NCI-H1436 treated with DMSO at 0.1 percent for 48 hours (cell line): Measurements from ENCODE around the gene HAUS8.
"Not testable (repeated sequence)": the region's sequence is repeated elsewhere in the genome, so short reads cannot be mapped to it uniquely, and the experiment has no call there.

ENCODE experiments used
- DNase-seq: peaks from one replicate; lab custom pipeline; 2025; lab: John Stamatoyannopoulos, UW

The HAUS8 gene

DNA sequence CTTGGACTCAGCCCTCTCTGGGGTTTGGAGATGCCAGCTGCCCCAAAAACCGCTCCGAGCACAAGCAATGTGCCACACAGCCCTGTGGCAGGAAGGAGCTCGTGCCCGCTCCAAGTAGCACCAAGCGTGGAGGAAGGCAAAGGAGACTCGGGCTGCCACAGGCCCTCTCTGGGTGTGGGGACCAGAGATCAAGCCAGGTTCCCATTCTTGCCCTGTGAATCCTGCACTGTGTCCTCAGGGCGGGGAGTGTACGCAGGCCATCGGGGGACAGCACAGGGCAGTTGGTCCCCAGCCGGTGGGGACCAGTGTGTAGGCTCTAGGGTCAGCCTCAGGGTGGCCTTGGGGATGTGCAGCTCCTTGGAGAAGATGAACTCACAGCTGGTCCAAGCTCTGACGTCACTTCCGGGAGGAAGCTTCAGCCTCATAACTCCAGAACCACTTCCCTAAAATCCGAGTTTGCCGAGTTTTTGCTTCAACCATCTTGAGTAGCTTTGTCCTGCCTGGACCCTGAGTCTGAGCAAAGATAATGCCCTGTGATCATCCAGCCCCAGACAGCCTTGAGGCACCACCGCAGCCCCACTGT is 39.3 kb downstream of the HAUS8 start:
- DNase-seq, result no peak

DNA sequence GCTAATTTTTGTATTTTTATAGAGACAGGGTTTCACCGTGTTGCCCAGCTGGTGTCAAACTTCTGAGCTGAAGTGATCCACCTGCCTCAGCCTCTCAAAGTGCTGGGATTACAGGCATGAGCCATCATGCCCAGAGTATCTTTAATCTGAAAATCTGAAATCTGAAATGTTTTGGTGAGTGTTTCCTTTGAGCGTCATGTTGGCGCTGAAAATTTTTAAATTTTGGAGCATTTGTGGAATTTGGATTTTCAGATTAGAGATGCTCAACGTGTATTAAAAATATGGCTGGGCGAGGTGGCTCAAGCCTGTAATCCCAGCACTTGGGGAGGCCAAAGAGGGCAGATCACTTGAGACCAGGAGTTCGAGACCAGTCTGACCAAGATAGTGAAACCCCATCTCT is 43.5 kb downstream of the HAUS8 start:
- no peak for DNase-seq

DNA sequence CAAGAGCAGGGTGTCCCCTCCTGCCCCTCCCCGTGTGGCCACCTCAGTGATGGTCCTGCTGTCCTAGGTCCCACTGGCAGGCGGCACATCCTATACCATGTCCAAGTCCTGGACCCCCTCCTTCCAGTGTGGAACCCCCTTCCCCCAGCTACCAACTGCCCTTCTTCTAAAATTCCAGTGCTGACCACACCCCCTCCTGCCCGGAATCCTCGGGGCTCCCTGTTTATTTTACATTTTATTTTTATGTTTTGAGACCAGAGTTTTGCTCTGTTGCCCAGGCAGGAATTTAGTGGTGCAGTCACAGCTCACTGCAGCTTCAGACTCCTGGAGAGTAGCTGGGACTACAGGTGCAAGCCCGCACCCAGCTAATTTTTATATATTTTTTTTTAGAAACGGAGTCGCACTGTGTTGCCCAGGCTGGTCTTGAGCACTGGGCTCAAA is 47.7 kb downstream of the HAUS8 start:
- no peak for DNase-seq

DNA sequence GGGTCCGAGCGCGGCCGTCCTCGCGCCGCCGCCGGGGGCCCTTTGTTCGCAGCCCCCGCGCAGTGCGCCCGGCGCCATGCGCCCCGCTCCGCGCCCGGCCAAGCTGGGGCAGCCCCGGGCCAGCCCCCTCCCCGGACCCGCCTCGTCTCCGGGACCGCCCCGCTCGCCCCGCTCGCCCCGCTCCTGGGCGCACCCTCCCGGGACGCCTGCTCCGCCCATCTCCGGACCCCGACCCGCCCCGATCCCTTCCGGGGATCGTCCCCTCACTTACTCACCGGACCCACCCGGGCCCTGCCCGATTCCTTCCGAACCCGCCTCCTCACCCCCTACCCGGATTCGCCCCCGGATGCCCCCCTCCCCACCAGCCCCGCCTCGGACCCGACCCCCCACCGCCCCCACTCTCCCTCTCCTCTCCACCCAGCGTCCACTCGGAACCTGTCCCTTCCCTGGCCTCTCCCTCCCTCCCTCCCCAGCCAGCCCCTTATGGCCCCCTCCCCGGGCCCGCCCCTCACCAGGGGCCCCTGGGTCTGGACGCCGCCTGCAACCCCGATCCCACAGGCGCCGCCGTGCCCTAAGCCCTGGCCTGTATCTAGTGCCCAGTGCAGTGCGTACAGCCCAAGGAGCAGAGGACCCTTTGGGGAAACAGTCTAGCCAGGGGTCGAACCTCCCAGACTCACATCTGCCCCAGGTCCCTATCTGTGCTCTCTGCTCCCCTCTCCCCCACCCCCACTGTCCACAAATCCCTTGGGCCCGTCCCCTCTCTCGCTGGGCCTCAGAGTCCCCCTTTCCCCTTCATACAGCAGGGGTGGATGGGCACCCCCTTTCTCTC is 48.3 kb downstream of the HAUS8 start, which contains the start of gene CPAMD8:
CPAMD8 (minus strand) TSS at position 105 of the 829 bp plus-strand sequence. CDS start 168 bp downstream, outside the sequence.
- no peak for DNase-seq

DNA sequence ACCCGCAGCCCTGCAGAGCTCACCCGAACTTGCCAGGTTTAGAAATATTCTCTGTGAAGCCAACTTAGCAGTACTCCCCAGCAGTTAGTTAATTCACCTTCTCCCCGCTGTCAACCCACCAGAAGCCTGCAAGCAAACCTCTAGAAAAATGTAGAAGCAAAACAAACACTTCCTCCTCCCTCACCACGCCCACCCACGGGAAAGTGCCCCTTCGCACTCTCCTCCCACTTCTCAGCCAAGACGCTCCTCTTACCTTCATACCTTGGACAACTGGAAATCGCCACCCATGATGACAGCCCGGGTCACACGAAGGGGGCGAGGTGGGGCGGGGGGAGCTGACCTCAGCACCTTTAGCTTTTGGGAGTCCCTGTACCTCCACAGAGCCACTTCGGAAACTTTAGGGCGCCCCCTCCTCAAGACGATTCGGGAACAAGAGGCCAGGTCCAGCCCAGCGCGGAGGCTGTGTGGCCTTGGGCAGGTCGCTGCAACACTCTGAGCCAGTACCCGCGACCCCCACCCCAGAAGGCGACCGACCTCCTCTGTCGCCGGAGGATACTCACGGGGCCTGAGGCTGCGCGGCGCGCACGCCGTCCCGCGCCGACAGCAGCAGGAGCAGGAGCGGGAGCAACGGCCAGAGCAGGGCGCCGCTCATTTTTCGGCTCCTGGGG is 49.1 kb downstream of the HAUS8 start:
- no peak for DNase-seq

DNA sequence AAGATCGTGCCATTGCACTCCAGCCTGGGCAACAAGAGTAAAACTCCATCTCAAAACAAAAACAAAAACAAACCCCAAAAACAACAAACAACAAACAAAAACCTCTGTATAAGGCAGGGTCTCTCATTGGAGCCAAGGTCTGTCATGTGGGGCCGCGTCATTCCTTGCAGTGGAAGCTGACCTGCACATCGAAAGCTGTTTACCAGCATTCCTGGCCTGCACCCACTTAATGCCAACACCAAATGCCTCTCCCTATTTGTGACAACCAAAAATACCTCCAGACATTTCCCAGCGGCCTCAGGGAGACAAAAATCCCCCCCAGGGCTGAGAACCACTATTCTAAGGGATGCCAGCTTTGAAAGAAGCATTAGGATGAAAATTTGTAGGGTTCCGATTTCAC is 49.9 kb downstream of the HAUS8 start:
- DNase-seq, result no peak

DNA sequence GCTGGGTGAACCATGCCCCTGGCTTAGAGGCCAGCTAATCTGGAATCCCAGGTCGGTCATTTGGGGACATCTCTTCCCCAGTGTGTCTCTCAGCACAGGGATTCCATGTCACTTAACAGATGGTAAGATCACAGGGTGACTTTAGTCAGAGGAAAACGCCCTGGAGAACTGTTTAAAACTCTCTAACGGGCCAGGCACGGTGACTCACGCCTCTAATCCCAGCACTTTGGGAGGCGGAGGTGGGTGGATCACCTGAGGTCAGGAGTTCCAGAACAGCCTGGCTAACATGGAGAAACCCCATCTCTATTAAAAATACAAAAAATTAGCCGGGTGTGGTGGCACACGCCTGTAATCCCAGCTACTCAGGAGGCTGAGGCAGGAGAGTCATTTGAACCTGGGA is 50.3 kb downstream of the HAUS8 start:
- DNase-seq, result not testable (repeated sequence)

DNA sequence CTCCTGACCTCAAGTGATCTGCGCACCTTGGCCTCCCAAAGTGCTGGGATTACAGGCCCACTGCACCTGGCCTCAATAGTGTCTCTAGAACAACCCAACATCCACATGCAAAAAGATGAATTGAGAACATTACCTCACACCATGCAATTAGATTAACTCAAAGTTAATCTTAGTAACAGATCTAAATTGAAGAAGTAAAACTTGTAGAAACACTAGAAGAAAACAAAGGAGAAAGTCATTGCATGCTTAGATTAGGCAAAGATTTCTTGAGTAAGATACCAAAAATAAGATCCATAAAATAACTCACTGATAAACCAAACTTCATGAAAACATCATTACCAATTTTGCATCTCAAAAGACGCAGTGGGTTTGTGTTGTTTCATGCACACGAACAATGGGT is 51.4 kb downstream of the HAUS8 start:
- DNase-seq, result no peak

DNA sequence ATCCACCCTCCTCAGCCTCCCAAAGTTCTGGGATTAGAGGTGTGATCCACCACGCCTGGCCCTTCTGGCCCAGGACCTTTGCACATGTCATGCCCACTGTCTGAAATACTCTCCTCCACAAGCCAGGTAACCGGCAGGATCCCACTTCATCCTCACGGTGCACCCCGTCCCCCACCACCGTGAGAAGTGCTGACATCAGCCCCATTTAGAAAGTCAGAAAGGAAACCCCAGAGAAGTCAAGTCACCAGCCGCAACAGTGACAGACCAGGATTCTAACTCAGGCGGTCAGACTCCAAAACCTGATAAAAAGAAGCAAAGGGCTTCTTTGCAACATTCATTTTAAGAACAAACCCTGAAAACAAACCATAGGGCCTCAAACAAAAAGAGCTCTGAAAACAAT is 52.5 kb downstream of the HAUS8 start:
- DNase-seq, result no peak

DNA sequence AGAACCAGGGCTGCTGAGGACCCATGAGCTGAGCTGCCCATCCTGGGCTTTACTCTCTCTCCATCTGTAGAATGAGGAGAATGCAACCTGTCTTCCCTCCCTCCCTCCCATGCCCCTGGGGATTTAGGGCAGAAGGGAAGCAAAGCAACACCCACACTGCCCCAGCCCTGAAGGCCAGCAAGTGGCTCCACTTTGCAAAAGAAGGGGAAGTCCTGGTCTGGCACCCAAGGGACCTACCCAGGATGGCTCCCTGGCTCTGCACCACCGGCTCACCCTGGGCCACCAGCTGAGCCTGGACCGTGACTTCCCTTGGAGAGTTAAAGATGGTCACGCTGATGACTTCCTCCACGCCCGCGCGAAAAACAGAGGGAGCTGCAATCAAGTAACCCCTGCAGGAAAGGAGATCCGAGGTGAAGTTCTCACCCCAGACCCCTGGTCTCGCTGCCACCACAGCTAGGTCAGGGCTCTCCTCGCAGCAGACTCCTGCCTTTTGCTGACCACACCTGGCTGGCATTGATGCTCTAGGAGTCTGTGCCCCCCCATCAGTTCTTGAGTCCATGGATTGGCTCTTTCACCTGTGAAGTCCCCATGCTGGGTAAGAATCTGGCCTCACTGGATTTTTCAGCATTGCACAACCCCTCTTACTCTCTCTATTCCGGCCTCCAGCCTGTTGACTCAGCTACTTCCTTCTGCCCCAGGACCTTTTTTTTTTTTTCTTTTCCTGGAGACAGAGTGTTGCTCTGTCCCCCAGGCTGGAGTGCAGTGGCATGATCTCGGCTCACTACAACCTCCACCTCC is 53.3 kb downstream of the HAUS8 start:
- DNase-seq, result no peak

DNA sequence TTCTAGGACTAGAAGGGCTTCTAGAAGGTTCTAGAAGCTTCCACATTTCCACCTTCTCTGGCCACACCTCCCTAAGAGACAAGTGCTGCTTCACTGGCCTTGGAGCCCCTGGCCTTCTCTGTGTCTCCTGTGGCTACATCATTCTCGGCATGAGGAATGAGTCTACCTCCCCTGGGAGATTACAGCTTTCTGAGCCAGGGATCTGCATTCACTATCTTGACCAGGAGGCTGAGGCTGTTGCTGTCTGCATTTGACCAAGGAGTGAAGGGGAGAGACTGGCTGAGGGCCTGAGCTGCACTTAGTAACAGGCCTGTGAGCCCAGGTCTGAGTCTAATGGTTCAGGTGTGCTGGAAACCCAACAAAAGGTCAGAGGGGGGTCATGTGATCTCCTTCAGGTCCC is 53.9 kb downstream of the HAUS8 start:
- DNase-seq, result no peak

DNA sequence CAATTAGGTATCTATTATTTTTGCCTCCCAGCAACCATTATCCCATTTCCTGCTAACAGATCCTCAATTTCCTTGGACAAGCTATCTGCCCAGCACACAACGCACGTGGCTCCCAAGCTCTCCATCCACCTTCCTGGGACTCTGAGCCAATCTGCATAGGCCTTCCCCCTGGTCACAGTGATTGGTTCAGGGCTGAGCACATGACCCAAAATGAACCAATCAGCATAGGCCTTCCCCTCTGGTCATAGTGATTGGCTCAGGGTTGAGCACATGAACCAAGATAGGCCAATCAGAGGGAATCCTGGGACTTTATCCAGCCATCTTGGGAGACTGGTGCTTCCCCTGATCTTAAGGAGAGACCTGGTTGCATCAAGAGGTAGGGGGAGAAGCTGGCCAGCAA is 54.4 kb downstream of the HAUS8 start:
- DNase-seq, result no peak

DNA sequence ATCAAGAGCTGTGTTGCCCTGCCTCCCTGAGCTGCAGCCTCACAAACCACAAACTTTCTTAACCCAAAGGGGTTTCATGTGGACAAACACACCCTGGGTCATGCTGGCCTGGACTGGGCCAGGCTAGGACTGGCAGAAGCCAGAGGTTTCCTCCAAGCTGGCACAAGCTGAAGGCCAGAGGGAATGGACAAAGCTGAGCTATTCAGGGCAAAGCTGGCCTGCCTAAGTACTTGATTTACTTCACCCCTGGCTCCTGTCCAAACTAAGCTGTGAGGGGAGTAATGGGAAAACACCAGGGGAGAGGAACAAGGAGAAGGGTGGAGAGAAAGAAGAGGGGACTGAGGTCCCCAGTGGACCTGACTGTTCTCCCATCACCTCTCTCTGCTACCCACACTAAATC is 54.9 kb downstream of the HAUS8 start:
- no peak for DNase-seq

DNA sequence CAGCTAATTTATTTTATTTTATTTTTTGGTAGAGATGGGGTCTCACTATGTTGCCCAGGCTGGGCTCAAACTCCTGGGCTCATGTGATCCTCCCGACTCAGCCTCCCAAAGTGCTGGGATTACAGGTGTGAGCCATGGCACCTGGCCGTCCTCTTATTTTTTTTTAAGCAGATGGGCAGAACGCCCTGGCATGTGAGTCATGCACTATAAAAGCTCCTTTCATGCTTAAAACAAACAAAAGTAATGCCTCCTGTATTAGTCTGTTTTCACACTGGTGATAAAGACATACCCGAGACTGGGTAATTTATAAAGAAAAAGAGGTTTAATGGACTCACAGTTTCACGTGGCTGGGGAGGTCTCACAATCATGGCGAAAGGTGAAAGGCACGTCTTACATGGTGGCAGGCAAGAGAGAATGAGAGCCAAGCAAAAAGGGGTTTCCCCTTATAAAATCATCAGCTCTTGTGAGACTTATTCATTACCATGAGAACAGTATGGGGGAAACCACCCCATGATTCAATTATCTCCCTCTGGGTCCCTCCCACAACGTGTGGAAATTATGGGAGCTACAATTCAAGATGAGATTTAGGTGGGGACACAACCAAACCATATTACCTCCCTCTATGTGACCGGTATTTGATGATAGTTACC is 60.9 kb downstream of the HAUS8 start:
- not testable (repeated sequence) for DNase-seq

DNA sequence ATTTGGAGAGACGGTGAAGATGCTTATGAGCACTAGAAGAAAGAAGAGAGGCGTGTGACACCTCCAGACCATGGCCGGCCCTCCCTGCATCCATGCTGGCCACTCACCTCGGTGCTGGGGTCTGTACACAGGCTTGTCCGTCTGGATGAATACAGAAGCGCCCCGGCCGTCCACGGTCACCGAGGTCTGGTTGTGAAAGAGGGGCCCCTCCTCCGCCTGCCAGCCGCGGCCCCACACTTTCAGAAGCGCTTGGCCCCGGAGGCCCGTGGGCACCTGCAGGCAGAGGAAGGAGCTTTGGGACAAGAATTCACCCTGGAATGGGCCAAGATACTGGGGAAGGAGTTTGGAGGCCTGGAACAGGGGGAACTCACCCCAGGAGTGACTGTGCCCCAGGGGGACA is 63.8 kb downstream of the HAUS8 start:
- no peak for DNase-seq

DNA sequence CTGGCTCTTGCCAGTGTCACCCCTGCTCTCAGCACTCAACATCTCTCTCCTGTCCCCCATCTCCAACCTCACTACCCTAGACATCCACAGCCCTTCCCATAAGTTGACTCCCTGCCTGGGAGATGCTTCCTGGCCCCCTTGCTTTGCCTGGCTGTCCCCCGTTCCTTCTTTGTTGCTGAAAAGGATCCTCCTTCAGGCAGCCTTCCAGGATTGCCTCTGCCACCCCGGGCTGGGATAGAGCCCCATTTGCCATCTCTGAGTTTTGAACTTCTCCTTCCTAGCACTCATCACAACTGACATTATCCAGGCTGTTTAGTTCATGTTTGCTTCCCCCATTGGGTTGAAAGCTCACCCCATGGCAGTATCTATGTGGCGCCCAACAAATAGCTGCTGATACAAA is 68.7 kb downstream of the HAUS8 start:
- DNase-seq, result no peak

DNA sequence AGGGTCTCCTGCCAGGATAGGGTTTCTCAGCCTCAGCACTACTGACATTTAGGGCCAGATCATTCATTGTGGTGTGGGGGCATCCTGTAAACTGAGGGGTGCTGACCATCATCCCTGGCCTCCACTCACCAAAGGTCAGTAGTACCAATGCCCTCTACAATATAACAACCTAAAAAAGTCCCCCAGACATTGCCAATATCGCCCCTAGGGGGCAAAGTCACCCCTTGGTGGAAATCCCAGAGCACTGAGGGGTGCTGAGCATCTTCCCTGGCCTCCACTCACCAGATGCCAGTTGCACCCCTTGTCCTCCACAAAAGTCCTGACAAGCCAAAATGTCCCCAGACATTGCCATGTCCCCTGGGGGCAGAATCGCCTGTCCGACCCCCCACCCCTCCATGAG is 70.3 kb downstream of the HAUS8 start:
- DNase-seq, result no peak

DNA sequence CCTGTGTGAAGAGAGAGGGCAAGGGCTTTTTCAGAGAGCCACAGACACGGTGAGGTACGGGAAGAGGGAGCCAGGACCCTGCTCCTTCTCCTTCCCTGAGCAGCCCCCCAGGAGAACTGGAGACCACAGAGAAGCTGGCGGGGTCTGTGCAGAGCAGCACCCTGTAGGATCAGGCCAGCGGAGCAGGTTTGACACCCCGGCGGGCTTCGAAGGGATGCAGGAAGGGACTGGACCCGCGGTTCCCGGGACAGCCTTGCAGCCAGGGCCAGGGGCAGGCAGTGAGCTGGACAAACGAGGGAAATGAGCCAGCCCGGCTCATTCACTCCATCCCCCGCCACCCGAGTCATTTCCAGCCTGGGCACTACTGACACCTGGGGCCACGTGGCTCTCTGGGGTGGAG is 70.9 kb downstream of the HAUS8 start:
- DNase-seq, result no peak

DNA sequence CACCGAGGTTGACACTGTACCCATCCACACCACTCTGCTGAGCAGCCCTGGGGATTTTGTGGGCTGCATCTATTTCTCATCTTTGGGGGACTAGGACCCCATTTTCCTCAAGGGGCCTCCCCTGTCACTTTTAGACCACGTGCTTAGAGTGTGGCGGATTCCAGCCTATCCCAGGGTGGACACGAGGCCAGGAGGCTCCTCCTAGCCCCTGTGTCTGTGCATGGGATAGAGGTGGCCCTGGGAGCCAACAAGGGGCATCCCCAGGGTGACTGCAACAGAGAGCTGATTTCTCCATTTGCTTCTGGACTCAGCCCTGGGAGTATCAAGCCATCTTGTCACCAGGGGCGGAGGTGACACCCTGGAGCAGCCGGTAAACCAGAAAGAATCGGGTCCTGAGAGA is 72.8 kb downstream of the HAUS8 start:
- no peak for DNase-seq

DNA sequence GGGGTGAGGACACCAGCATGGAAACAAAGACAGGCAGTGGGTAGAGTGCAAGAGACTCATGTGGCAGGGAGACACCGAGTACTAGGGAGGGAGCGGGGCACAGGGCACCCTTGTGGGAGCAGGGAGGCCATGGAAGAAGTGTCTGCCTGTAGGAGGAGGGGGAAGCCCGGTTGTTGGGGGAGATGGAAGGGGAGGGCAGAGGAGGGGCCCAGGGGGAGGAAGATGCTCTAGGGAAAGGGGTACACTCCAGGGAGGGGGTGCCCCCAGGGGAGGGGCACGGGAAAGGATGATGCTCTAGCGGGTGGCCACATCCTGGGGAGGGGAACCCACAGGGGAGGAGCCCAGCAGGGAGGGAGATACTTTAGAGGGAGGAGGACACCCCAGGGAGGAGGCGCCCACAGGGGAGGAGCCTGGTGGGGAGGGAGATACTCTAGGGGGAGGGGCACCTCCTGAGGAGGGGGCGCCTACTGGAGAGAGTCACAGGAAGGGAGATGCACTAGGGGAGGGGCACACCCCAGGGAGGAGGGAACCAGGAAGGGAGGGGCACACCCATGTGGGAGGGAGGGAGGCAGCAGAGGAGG is 73.6 kb downstream of the HAUS8 start:
- no peak for DNase-seq
